IPS-NIHi11 (cell line): ENCODE results near the gene NBPF26.
"Not testable (repeated sequence)": the region's sequence is repeated elsewhere in the genome, so short reads cannot be mapped to it uniquely, and the experiment has no call there.

ENCODE experiments used
- DNase-seq: peaks from one replicate; pipeline ENCODE4 v3.0.0; 2012; ENCODE audit warnings: mixed read lengths, low spot score

NBPF26 gene

DNA sequence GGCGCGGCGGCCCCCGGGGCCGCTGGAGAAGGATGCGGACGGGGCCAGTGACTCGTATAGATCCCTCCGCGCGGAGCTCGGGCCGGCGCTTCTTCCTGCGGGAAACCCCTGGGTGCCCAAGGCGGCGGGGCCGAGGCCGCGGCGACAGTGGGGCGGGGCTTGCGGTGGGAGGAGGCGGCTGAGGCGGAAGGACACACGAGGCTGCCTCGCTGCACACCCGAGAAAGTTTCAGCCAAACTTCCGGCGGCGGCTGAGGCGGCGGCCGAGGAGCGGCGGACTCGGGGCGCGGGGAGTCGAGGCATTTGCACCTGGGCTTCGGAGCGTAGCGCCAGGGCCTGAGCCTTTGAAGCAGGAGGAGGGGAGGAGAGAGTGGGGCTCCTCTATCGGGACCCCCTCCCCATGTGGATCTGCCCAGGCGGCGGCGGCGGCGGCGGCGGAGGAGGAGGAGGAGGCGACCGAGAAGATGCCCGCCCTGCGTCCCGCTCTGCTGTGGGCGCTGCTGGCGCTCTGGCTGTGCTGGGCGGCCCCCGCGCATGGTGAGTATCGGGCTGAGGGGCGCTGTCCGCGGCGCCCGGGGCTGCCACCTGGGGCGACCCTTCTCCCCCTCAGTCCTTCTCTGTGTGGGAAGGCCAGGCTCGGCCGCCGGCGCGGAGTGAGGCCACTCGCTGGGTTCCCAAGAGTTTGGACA lies at the start of gene NBPF26:
TSS of gene NBPF26 (plus strand) at position 231 of the 688 bp plus-strand sequence.
- DNase-seq = not testable (repeated sequence)

DNA sequence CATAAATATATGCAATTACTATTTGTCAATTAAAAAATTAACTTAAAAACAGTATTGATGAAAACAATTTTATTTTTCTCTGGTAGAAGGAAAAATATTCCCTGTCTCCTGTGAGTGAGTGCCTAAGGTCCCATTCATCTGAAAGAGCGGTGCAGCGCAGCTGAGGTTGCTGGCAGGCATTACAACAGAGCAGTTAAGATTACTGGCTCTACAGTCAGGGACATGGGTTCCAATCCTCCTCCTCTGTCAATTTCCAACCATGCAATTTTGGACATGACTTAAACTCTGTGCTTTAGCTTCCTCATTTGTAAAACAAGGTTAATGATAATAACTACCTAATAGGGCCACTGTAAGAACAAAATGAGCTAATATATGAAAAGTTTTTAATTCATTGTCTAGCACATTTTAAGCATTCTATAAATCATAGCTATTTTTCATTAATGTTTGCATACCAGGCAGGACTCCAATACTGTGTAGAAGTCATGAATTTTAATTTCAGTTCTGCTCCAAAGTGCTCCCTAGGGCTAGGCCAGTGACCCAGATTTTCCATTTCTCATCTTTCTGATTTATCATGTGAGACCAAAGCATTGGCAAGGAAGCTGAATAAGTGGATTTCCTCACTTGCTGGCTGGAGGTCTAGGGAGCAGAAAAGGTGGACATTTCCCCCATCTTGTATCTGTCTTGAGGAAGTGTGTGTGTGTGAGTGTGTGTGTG lies 43.5 kb upstream of the NBPF26 start:
- DNase-seq = not testable (repeated sequence)

DNA sequence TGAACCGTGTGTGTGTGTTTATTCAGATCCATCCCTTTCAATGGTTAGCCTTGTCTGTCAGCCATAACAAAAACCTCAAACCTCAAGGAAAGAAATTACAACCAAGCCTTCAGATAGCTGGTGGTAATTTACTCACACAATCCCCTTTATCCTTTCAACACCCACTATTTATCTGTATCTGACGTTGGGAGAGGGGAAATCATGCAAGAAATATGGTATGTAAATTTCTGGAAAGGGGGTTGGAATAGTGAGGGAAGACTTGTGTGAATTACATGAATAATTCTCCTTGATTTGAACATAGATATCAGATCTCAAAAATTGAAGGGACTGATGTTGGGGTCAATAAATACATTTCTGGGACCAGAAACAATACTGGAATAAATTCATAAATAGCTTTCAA lies 42.8 kb upstream of the NBPF26 start:
- DNase-seq = not testable (repeated sequence)

DNA sequence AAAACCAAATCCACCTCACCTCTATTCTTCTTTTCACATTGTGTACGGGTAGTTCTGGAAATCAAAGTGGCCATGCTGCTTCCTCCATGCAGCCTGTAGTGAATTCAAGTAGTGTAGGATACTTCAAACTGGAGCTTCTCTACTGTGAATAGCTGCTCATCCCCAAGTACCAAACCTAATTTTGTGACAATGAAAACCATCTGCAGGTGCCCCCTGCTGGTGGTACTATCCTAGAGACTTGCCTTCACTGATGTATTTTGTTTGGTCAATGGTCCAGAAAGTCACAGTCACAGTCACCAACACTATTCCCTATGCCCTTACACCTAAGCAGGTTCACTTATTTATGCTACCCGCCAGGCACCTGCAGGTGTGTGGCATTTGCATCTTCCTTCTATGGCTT lies 39.3 kb upstream of the NBPF26 start:
- DNase-seq = not testable (repeated sequence)

DNA sequence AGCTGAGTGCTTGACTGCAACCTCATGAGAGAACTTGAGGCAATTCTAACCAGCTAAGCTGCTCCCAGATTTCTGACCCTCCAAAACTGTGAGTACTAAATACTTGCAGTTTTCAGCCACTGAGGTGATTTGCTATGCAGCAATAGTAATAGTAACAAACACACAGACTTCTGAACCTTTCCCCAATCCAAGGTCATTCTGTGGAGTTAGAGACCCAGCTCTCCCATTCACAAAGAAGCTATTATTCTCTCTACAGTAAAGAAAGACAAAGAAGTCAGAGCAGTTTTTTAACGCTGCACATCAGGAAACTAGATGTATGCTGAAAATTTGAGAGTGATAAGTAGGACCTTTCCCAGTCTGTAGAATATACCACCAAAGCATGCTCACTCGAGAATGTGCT lies 38.1 kb upstream of the NBPF26 start:
- not testable (repeated sequence) for DNase-seq

DNA sequence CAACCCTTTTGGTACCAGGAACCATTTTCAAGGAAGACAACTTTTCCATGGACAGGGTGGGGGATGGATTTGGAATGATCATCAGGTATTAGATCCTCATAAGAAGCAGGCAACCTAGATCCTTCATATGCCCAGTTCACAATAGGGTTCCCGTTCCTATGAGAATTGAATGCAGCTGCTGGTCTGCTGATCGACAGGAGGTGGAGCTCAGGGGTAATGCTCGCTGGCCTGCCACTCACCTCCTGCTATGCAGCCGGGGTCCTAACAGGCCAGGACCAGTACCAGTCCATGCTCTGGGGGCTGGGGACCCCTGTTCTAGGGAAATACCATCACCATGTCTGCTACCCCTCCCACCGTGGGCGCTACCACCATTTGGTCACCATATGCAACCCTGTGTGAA lies 36.5 kb upstream of the NBPF26 start:
- DNase-seq = not testable (repeated sequence)

DNA sequence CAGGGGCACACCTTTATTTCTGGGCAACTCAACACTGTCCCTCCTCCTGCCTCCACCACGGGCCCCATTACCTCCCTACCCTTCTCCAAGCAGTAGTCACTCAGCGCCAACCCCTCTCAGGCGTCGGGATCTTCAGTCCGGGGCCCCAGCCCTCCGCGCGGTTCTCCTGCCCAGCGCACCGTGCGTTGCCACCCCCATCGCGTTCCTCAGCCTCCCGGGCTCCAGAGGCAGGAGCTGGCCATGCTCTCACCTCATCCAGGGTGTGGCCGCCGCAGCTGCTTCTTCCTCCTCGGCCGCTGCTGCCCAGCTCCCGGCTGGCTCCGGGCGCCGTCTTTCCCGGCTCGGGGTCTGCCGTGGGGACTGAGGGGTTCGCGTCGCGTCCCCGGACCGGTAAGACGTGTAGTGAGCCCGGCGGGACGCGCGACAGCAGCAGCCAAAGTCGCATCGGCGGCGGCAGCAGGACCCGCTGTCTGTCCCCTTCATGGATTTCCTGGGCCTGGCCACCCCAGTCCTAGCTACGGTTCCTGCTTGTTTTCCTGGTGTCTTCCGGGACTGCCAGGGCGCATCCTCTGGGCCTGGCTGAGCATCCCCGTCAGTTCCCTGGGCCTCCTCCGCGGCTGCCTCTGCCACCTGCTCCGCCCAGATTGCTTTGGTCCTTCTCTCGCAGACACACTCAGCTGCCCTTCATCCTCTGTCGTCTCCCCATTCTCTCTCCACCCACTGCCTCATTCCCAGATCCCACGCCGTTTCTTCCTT lies 22.8 kb upstream of the NBPF26 start:
- not testable (repeated sequence) for DNase-seq

DNA sequence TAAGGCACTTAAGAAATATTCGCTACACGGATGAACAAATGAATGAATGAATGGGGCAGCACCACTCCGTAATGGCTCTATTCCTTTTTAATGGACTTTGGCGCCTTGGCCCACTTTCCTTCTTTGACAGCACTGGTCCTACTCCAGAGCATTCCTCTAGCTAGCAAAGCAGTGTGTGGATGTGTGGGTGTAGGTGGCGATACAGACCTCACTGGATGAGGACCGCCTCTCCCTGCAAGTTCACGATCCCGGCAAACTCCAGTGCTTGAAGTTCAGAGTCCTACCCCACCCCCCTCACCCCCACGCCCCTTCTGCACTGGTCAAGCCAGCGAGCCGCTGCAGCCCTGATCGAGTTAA lies 409 bp upstream of the NBPF26 start:
- DNase-seq = not testable (repeated sequence)

DNA sequence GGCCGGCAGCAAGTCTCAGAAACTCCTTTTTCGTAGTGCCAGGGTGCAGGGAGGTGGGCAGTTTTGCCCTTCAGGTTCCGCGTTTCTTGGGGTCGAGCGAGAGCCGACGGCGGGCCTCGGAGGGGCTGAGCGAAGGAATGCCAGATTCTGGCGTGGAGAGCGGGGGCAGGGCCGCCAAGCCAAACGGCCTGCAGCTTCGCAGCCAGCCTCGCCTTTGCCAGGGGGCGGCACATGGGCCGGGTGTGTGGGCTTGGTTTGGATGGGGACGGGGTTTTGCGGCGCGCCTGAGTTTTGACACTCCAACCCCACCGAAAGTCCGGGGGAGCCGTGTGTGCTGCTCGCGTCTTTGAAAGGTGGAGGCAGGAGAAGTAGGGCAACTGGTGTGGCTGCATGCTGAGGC lies 762 bp downstream of the NBPF26 start:
- not testable (repeated sequence) for DNase-seq

DNA sequence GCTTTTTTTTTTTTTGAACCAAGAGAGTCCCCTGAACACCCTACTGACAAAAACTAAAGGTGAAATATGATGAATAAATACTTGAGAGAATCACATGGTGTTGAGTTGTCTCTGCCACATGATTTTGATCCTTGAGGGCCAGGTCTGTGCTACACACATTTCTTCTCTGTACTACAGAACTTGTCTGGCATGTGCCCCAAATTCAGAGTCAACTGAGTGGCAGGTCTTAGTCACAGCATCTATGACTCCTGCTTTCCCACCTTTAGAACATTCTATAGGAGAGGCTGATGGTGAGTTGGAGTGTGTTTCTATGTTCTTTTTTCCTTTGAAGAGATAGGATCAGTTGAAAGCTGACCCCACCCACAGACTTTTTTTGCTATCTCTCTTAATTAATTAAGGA lies 5.1 kb downstream of the NBPF26 start:
- DNase-seq = not testable (repeated sequence)

DNA sequence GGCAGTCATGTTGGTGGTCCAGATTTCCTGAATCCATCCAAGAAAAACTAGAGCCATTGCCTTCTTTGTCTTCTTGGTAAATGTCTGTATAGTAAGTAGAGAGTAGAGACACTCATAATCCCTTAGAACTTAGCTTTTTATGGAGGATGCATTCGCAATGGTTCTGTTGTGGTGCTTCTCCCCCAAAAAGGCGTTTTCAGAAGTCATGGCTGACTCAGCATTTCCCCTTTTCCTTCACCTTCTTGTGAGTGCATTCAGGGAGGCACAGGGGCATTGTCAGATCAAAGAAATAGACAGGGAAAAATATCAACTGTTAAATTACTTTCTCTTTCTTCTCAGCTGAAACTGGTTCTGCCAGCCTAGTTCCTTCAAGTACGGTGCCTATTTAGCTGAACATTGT lies 45.3 kb downstream of the NBPF26 start:
- DNase-seq = not testable (repeated sequence)

DNA sequence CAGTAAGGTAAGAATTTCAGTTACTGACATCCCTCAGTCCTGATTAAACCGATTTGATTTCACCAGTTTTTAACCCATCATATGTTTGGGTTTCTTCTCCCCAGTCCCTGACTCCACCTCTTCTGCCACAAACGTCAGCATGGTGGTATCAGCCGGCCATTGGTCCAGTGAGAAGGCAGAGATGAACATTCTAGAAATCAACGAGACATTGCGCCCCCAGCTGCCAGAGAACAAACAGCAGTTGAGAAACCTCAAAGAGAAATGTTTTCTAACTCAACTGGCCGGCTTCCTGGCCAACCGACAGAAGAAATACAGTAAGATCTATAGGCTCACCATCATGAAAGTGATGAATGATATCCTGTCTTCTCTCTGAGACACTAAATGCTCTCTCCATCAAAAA lies 81.7 kb downstream of the NBPF26 start:
- DNase-seq = not testable (repeated sequence)

DNA sequence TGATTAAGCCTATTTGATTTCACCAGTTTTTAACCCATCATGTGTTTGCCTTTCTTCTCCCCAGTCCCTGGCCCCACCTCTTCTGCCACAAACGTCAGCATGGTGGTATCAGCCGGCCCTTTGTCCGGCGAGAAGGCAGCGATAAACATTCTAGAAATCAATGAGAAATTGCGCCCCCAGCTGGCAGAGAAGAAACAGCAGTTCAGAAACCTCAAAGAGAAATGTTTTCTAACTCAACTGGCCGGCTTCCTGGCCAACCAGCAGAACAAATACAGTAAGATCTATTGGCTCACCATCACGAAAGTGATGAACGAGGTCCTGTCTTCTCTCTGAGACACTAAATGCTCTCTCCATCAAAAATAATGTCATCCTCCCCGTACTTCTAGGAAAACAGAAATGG lies 88.1 kb downstream of the NBPF26 start:
- not testable (repeated sequence) for DNase-seq

DNA sequence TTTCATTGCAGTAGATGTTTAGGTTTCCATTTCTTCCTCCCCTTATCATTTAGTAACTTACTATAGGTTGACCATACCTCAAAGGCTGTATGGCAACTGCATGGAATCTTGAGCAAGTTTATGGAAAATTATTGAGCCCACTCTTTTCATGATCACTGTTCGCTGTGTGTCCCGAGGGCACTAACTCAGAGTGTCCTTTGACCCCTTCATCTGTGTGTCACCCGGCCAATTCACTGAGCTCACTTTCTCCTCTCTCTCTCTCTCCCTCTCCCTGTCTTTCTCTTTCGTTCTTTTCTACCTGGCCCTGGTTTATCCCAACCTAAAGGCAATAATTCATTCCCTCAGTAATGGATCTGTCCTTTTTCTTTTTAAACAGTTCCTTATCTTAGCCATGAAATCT lies 101.3 kb downstream of the NBPF26 start:
- DNase-seq = not testable (repeated sequence)

DNA sequence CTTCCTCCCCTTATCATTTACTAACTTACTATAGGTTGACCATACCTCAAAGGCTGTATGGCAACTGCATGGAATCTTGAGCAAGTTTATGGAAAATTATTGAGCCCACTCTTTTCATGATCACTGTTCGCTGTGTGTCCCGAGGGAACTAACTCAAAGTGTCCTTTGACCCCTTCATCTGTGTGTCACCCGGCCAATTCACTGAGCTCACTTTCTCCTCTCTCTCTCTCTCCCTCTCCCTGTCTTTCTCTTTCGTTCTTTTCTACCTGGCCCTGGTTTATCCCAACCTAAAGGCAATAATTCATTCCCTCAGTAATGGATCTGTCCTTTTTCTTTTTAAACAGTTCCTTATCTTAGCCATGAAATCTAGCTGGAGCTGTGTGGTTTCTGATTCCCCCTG lies 102.9 kb downstream of the NBPF26 start:
- DNase-seq = not testable (repeated sequence)

DNA sequence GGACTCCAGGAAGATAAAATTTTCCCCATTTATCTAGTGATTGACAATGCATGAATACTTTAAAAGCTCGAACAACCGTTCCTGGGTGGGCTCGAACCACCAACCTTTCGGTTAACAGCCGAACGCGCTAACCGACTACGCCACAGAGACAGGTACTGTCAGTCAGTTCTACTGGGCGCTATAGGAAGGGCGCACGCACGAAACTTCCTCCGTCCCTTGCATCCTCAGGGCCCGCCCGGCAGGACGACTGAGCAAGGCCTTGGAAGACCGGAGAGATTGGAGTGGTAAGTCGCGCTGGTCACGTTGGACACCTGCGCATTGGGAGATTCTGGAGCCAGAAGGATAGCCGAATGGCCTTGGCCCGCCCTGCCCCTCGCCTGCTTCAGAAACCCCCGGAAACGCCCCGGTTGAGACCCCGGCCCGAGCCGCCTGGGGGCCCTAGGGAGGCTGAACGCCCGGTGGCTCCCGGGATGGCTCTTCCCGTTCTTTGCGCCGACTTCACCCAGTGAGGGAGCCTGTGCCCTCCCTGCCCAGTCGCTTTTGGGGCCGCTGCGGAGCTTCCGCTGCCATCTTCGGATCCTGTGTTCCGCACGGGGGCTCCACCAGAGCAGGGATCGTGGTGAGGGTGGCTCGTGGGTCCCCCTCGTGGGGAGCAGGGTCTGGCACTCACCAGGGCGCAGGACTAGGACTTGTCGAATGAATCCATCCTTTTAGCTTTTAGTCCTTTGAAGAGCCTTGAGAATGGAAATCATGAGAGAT lies 120.6 kb downstream of the NBPF26 start:
- peak; percentile 2 for DNase-seq

DNA sequence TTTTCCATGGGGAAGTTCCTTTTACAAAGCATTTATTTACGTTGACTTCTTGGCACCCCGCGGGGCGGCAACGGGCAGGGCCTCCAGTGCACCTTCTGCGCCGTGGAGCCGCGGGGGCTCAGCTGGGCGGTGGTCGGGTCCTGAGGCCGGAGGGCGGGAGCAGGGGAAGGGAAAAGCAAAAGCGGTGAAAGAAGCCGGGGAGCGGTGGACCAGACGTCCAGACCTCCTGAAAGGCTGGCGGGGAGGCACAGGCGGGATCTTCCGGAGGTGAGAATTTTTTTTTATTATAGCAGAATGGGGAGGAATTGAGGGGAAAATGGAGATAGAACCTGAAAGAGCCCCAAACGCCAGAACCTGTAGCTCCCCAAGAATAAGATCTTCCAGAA lies 121.2 kb downstream of the NBPF26 start:
- DNase-seq = not testable (repeated sequence)

DNA sequence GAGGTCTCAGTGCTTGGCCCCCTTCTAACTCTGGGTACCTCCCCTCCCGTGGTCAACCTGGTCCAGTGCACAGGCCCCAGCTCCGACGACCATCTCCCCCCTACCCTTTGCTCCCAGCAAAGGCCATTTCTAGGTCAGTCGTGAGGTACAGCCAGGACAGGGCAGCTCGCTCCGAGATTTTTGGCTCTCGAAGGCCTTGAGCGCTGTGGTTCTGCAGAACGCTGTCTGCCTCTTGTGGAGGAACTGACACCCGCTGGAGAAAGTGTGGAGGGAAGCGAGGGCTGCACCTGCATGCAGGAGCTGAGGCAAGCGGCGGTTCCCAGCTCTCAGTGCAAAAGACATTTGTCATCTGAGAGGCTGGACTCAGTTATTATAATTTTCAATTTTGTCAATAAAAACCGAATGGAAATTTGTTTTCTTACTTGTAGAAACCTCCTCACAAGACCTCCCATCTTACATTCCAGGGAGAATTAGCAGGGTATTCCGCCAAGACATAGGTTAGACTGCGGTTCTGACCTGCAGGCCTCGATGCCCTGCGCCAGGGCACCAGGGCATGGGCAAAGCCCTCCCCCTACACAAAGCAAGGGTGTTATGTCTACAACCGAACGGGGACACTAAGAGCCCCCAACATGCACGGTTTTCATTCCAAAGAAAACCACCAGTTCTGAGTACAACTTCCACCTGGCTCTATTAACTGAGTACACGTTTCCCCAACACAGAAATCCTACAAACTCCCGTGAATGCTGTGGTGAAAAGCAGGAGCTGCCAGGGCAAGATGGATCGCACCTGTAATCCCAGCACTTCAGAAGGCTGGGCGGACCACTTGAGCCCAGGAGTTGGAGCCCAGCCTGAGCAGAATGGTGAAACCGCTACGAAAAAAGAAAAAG lies 125.9 kb downstream of the NBPF26 start:
- not testable (repeated sequence) for DNase-seq

DNA sequence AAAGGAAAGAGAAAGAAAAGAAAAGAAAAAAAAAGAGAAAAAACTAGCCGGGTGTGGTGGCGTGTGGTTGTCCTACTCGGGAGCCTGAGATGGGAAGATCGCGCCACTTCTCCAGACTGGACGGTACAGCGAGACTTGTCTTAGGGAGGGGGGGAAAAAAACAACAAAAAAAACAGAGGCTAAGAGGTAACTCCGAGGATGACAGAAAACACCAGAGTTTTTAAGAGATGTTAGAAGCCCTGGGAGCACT lies 126.5 kb downstream of the NBPF26 start:
- not testable (repeated sequence) for DNase-seq

DNA sequence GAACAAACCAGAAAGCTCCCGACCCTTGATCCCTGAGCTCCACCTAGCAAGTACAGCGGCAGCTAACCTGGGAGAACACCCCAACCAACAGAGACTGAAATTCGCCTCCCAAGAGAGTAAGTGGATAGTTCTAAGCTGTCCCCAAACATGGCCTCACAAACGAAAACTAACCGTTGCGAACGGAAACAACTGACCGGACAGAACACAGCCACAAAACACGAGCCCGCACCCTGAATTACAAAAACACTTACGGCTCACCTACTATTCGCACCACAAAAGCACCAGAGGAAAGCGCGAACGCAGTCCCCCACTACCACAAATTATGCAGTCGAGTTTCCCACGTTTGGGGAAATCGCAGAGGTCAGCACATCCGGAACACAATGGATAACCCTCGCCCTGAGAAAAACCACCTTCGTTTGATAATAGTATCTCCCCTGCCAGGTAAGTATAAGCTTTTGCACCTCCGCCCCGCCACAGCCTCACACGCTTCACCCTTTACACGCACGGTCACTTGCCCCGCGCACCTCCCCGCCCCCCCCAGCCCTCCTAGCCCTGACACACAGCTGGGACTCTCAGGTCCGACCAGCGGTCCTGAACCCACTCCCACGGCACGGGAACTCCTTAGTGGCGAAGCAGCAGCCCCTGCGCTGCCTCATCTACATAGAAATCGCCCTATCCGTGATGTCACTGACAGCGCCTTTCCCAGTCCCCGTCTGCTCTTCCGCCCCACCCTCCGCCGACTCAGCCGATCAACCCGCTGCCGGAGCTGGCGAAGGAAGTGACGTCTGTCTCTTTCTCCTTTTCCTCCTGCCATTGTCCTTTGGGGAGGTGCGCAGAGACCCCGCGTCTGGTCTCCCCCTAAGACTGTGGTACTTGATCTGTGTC lies 127.0 kb downstream of the NBPF26 start:
- DNase-seq = peak; percentile 23
